GM12878 (cell line): ENCODE data around the gene STXBP5. TPM values are rescaled to one million over a fixed set of nuclear protein-coding genes. Genes with fewer than 3 reads are reported as not detected.

Experiments
- ATF7 ChIP-seq: fragments of 450-650 bp; IDR thresholded peaks from 2 replicates; pipeline ENCODE4 v1.6.1; 2016; ENCODE audit warnings: low read depth, mild to moderate bottlenecking
- BHLHE40 ChIP-seq, 2 experiments: fragments of 450-650 bp in 1 of 2; IDR thresholded peaks; 2 replicates each; pipeline ENCODE4 v1.6.1; 2011 to 2017; ENCODE audit warnings: low read depth in 2 of 2, borderline replicate concordance in 1 of 2, improper control_type of control experiment in 1 of 2, low read length in 1 of 2, mild to moderate bottlenecking in 1 of 2
- CBFB ChIP-seq: IDR thresholded peaks from 2 replicates; pipeline ENCODE4 v1.6.1; 2016; ENCODE audit warnings: antibody characterized with exemption, low read depth
- ETV6 ChIP-seq, 2 experiments: fragments of 450-650 bp in 1 of 2; IDR thresholded peaks in 1 of 2; conservative IDR thresholded peaks in 1 of 2; 2 replicates each; pipeline ENCODE4 v1.6.1; 2014; ENCODE audit warnings: antibody characterized with exemption in 1 of 2, borderline replicate concordance in 1 of 2, low read depth in 1 of 2, mild to moderate bottlenecking in 1 of 2, moderate library complexity in 1 of 2
- FOS ChIP-seq: IDR thresholded peaks from 3 replicates; pipeline ENCODE4 v1.6.1; 2011; ENCODE audit warnings: borderline replicate concordance; ENCODE audit not compliant: insufficient read length; ENCODE audit errors: extremely low read depth
- FOXK2 ChIP-seq: fragments of 450-650 bp; IDR thresholded peaks from 2 replicates; pipeline ENCODE4 v1.6.1; 2017; ENCODE audit warnings: mild to moderate bottlenecking, moderate library complexity
- GABPA ChIP-seq: IDR thresholded peaks from 2 replicates; pipeline ENCODE4 v1.6.1; 2014; ENCODE audit warnings: antibody characterized with exemption, low read depth, mild to moderate bottlenecking, inconsistent platforms
- IRF4 ChIP-seq: IDR thresholded peaks from 2 replicates; pipeline ENCODE4 v1.6.1; 2011; ENCODE audit warnings: low read depth, low read length
- LARP7 ChIP-seq: fragments of 450-650 bp; IDR thresholded peaks from 2 replicates; pipeline ENCODE4 v1.6.1; 2017; ENCODE audit warnings: mild to moderate bottlenecking
- MEF2A ChIP-seq: IDR thresholded peaks from 2 replicates; pipeline ENCODE4 v1.6.1; 2011; ENCODE audit warnings: low read depth, mild to moderate bottlenecking, low read length, moderate library complexity; ENCODE audit not compliant: insufficient read depth
- MXI1 ChIP-seq: fragments of 150-350 bp; IDR thresholded peaks from 2 replicates; pipeline ENCODE4 v1.6.1; 2011; ENCODE audit warnings: low read depth, mild to moderate bottlenecking, inconsistent platforms, low read length, improper control_type of control experiment
- MYC ChIP-seq: IDR thresholded peaks from 2 replicates; pipeline ENCODE4 v1.6.1; 2011; ENCODE audit warnings: mild to moderate bottlenecking, low read length, moderate library complexity, inconsistent platforms; ENCODE audit not compliant: insufficient read depth, insufficient replicate concordance, insufficient read length, severe bottlenecking
- PAX5 ChIP-seq: IDR thresholded peaks from 2 replicates; pipeline ENCODE4 v1.6.1; 2011; ENCODE audit warnings: low read depth, low read length, borderline replicate concordance
- TBL1XR1 ChIP-seq: IDR thresholded peaks from 2 replicates; pipeline ENCODE4 v1.6.1; 2012; ENCODE audit warnings: low read depth, low read length, improper control_type of control experiment
- WRNIP1 ChIP-seq: IDR thresholded peaks from 2 replicates; pipeline ENCODE4 v1.6.1; 2011; ENCODE audit warnings: low read depth, low read length, improper control_type of control experiment, borderline replicate concordance
- YY1 ChIP-seq: IDR thresholded peaks from 2 replicates; pipeline ENCODE4 v1.6.1; 2011; ENCODE audit warnings: low read depth, mild to moderate bottlenecking, low read length
- ZBED1 ChIP-seq: IDR thresholded peaks from 2 replicates; pipeline ENCODE4 v1.6.1; 2016; ENCODE audit warnings: borderline replicate concordance
- polyA plus RNA-seq, 11 experiments: library from polyadenylated mRNA; depleted of rRNA in 4 of 11; unstranded in 6 of 11; stranded (reverse) in 5 of 11; fragments of >200 nt; fragmentation: Nextera tagmentation in 4 of 11; fragmentation: Illumina TruSeq in 1 of 11; extraction: Ambion mirVana in 4 of 11; extraction: Trizol in 1 of 11; gene quantifications; 1 replicate in 1 of 11; 2 replicates in 10 of 11; pipeline versions ENCODE4 v1.2.1 to v1.2.3, GENCODE V29; 2011 to 2016; ENCODE audit warnings: inconsistent platforms in 2 of 11, missing spikeins in 2 of 11, low read depth in 1 of 11
- total RNA-seq, 4 experiments: library from RNA; depleted of rRNA in 3 of 4; stranded (reverse); fragments of >200 nt in 3 of 4; fragmentation: Illumina TruSeq in 1 of 4; extraction: Trizol in 1 of 4; gene quantifications; 2 replicates each; pipeline versions ENCODE4 v1.2.1 to v1.2.3, GENCODE V29; 2013 to 2021
- TF ChIP-seq, protein P1 (sequence below): fragments of 450-650 bp; IDR thresholded peaks from 2 replicates; pipeline ENCODE4 v1.6.1; 2017; ENCODE audit warnings: mild to moderate bottlenecking, moderate library complexity
- TF ChIP-seq, protein P2 (sequence below): fragments of 450-650 bp; IDR thresholded peaks from 2 replicates; pipeline ENCODE4 v1.6.1; 2016; ENCODE audit warnings: mild to moderate bottlenecking
- TF ChIP-seq, protein P3 (sequence below): fragments of 450-650 bp; IDR thresholded peaks from 2 replicates; pipeline ENCODE4 v1.6.1; 2017; ENCODE audit warnings: mild to moderate bottlenecking, moderate library complexity

The STXBP5 gene
- total and polyA plus RNA-seq, 10 of the 15 experiments (the other 5 are each of a cell fraction or from before 2014, with no cell fraction given): 1.4 to 13.2 (median 8.4) TPM

DNA sequence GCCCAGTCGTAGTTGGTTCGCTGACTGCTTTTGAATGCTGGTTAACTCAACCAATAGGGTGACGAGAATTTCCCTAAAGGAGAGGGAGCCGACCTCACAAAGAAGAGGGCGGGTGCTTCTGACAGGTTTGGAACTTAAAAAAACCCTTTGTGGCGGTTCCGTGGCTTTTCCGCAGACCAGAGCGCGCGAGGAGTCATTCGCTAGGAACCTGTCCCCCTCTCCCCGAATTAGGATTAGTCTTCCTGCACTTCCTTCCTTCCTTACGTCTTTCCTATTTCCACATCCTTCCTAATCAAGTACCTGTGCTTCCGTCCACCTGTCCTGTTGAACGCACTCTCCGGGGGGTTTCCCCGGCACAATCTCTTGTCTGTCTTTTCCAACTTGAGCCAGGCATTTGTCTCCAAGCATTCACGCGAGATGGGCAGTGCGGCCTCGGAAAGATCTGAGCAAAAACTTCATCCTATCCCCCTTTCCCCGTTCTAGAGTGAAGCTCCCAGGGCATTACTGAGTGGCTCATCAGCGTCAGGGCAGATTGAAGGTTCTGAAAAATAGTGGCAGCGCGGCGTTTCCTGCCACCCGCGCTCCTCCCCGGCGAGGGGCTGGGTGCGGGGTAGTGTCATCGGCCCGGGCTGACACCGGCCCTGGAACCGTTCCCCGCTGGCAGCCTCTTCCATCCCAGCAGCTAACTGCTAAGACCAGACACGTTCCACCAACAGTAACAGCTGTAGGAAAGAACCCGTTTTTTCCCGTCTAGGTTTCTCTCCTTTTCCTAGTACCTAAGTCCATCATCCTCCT, 1.5 kb upstream of the STXBP5 start (continued):
- no peak for TF ChIP-seq FOXK2
- TF ChIP-seq, protein P1, sequence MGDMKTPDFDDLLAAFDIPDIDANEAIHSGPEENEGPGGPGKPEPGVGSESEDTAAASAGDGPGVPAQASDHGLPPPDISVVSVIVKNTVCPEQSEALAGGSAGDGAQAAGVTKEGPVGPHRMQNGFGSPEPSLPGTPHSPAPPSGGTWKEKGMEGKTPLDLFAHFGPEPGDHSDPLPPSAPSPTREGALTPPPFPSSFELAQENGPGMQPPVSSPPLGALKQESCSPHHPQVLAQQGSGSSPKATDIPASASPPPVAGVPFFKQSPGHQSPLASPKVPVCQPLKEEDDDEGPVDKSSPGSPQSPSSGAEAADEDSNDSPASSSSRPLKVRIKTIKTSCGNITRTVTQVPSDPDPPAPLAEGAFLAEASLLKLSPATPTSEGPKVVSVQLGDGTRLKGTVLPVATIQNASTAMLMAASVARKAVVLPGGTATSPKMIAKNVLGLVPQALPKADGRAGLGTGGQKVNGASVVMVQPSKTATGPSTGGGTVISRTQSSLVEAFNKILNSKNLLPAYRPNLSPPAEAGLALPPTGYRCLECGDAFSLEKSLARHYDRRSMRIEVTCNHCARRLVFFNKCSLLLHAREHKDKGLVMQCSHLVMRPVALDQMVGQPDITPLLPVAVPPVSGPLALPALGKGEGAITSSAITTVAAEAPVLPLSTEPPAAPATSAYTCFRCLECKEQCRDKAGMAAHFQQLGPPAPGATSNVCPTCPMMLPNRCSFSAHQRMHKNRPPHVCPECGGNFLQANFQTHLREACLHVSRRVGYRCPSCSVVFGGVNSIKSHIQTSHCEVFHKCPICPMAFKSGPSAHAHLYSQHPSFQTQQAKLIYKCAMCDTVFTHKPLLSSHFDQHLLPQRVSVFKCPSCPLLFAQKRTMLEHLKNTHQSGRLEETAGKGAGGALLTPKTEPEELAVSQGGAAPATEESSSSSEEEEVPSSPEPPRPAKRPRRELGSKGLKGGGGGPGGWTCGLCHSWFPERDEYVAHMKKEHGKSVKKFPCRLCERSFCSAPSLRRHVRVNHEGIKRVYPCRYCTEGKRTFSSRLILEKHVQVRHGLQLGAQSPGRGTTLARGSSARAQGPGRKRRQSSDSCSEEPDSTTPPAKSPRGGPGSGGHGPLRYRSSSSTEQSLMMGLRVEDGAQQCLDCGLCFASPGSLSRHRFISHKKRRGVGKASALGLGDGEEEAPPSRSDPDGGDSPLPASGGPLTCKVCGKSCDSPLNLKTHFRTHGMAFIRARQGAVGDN: no peak
- TF ChIP-seq, protein P2, sequence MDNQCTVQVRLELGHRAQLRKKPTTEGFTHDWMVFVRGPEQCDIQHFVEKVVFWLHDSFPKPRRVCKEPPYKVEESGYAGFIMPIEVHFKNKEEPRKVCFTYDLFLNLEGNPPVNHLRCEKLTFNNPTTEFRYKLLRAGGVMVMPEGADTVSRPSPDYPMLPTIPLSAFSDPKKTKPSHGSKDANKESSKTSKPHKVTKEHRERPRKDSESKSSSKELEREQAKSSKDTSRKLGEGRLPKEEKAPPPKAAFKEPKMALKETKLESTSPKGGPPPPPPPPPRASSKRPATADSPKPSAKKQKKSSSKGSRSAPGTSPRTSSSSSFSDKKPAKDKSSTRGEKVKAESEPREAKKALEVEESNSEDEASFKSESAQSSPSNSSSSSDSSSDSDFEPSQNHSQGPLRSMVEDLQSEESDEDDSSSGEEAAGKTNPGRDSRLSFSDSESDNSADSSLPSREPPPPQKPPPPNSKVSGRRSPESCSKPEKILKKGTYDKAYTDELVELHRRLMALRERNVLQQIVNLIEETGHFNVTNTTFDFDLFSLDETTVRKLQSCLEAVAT: no peak
- no peak for TF ChIP-seq PAX5
- no peak for TF ChIP-seq IRF4
- TF ChIP-seq MXI1: no peak
- TF ChIP-seq WRNIP1: no peak
- TF ChIP-seq, protein P3, sequence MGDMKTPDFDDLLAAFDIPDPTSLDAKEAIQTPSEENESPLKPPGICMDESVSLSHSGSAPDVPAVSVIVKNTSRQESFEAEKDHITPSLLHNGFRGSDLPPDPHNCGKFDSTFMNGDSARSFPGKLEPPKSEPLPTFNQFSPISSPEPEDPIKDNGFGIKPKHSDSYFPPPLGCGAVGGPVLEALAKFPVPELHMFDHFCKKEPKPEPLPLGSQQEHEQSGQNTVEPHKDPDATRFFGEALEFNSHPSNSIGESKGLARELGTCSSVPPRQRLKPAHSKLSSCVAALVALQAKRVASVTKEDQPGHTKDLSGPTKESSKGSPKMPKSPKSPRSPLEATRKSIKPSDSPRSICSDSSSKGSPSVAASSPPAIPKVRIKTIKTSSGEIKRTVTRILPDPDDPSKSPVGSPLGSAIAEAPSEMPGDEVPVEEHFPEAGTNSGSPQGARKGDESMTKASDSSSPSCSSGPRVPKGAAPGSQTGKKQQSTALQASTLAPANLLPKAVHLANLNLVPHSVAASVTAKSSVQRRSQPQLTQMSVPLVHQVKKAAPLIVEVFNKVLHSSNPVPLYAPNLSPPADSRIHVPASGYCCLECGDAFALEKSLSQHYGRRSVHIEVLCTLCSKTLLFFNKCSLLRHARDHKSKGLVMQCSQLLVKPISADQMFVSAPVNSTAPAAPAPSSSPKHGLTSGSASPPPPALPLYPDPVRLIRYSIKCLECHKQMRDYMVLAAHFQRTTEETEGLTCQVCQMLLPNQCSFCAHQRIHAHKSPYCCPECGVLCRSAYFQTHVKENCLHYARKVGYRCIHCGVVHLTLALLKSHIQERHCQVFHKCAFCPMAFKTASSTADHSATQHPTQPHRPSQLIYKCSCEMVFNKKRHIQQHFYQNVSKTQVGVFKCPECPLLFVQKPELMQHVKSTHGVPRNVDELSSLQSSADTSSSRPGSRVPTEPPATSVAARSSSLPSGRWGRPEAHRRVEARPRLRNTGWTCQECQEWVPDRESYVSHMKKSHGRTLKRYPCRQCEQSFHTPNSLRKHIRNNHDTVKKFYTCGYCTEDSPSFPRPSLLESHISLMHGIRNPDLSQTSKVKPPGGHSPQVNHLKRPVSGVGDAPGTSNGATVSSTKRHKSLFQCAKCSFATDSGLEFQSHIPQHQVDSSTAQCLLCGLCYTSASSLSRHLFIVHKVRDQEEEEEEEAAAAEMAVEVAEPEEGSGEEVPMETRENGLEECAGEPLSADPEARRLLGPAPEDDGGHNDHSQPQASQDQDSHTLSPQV: no peak
- no peak for TF ChIP-seq MEF2A
- TF ChIP-seq ZBED1: no peak; the same call in 1 of the 2 replicates
- no peak for TF ChIP-seq BHLHE40 (IDR thresholded peaks at IDR 0.05; ENCODE audit: borderline replicate concordance in 1 of 2, low read depth in 2 of 2, low read length in 1 of 2)
- peak in 1 of 2 experiments; percentile 89; a peak in 2 of 4 replicates for TF ChIP-seq ETV6 (conservative IDR thresholded peaks at IDR 0.05 in 1 of 2, IDR thresholded peaks at IDR 0.05 in 1 of 2; ENCODE audit: borderline replicate concordance in 1 of 2, low read depth in 1 of 2)
- no peak for TF ChIP-seq CBFB
- TF ChIP-seq TBL1XR1: no peak
- no peak for TF ChIP-seq LARP7
- no peak for TF ChIP-seq YY1
- no peak for TF ChIP-seq MYC
- peak; percentile 83 for TF ChIP-seq FOS
- TF ChIP-seq ATF7: 0 out of 2 replicates have a peak, but pooled peaks have one; percentile 9
- TF ChIP-seq GABPA: peak; percentile 79
